Left forelimb (tissue), 1 donor: ENCODE results near the gene ZNF420.

Experiments
- DNase-seq: peaks from one replicate; pipeline ENCODE4 v3.0.0-alpha.2; 2018; ENCODE audit warnings: low spot score

ZNF420 gene

GRCh38 chr19:37148214-37148613 lies 70.0 kb downstream of the ZNF420 start:
- no peak for DNase-seq

- DNase-seq = no peak
Measured at GRCh38 chr19:37160153-37160552, 81.9 kb downstream of the ZNF420 start.

GRCh38 chr19:37165635-37166034 lies 87.4 kb downstream of the ZNF420 start:
- DNase-seq = no peak

- peak; percentile 90 for DNase-seq
Measured at GRCh38 chr19:37172368-37173366, 94.4 kb downstream of the ZNF420 start, which contains the start of gene ZNF585A. Gene ZNF585A, minus strand, starts transcription at chr19:37172695. Its CDS starts 2,785 bp downstream, at chr19:37169910.
